GM18499 (cell line): ENCODE results near the gene LTBR.
A peak's percentile ranks its signal among the peaks of the same experiment; 100 is the strongest.
"Not testable (repeated sequence)": the region's sequence is repeated elsewhere in the genome, so short reads cannot be mapped to it uniquely, and the experiment has no call there.

Experiments used
- ATAC-seq: cut with Tn5 transposase; IDR thresholded peaks from one replicate; pipeline ENCODE4 v1.9.1; 2021; ENCODE audit warnings: moderate number of reproducible peaks; ENCODE audit not compliant: insufficient read depth, unreplicated experiment

The LTBR gene

GRCh38 chr12:6420364-6420763, 36.4 kb downstream of the LTBR start:
- no peak for ATAC-seq

GRCh38 chr12:6423267-6424007, 39.5 kb downstream of the LTBR start:
- ATAC-seq: no peak

GRCh38 chr12:6424008-6424347, 40.0 kb downstream of the LTBR start:
- ATAC-seq: no peak

GRCh38 chr12:6424866-6425265, 40.9 kb downstream of the LTBR start:
- no peak for ATAC-seq

GRCh38 chr12:6425590-6426531, 41.9 kb downstream of the LTBR start:
- ATAC-seq: no peak

- peak; percentile 36 for ATAC-seq
These were observed 43.1 kb downstream of the LTBR start for GRCh38 chr12:6426882-6427671.

GRCh38 chr12:6427796-6428195, 43.8 kb downstream of the LTBR start:
- not testable (repeated sequence) for ATAC-seq

- no peak for ATAC-seq
These were observed 44.4 kb downstream of the LTBR start for GRCh38 chr12:6428326-6428725.

- no peak for ATAC-seq
These were observed 46.4 kb downstream of the LTBR start for GRCh38 chr12:6430124-6430989.

GRCh38 chr12:6432991-6433390, 49.0 kb downstream of the LTBR start:
- ATAC-seq: no peak

- no peak for ATAC-seq
These were observed 50.5 kb downstream of the LTBR start for GRCh38 chr12:6434205-6435140.

GRCh38 chr12:6435961-6436715, 52.2 kb downstream of the LTBR start:
- no peak for ATAC-seq

GRCh38 chr12:6437586-6437985, 53.6 kb downstream of the LTBR start:
- no peak for ATAC-seq

GRCh38 chr12:6438345-6438744, 54.4 kb downstream of the LTBR start:
- ATAC-seq: no peak

GRCh38 chr12:6440391-6440790, 56.4 kb downstream of the LTBR start:
- no peak for ATAC-seq
